Mononuclear cell (primary cell): Measurements from ENCODE around the gene ETNK2. TPM values are rescaled to one million over a fixed set of nuclear protein-coding genes. Genes with fewer than 3 reads are reported as not detected.
"Not testable (repeated sequence)": the region's sequence is repeated elsewhere in the genome, so short reads cannot be mapped to it uniquely, and the experiment has no call there.

ENCODE experiments used
- H3K27me3 ChIP-seq: 2 replicates; pipeline ENCODE4 v1.6.0; 2011; ENCODE audit warnings: low read length, control low read depth; ENCODE audit not compliant: insufficient read depth
- H3K4me1 ChIP-seq: 2 replicates; pipeline ENCODE4 v1.5.1; 2011; ENCODE audit warnings: mild to moderate bottlenecking, low read length, control low read depth; ENCODE audit not compliant: insufficient read depth
- H3K4me3 ChIP-seq: 2 replicates; pipeline ENCODE4 v1.5.1; 2011; ENCODE audit warnings: mild to moderate bottlenecking, low read length, moderate library complexity
- H3K9me3 ChIP-seq: 2 replicates; pipeline ENCODE4 v1.5.1; 2011; ENCODE audit warnings: low read depth, mild to moderate bottlenecking, control low read depth, low read length
- total RNA-seq: library from RNA; depleted of rRNA; stranded (reverse); fragments of >200 nt; gene quantifications from one replicate; pipeline ENCODE4 v1.2.3, GENCODE V29; 2012

The ETNK2 gene
- total RNA-seq, 1 donor: 3.0 TPM

- no peaks in the 10 kb centered on the region for H3K27me3 ChIP-seq
- peaks cover 20% of the 10 kb centered on the region for H3K4me1 ChIP-seq
- no peak overlapping the region for H3K4me3 ChIP-seq
- no peaks in the 10 kb centered on the region for H3K9me3 ChIP-seq
These were observed 43.3 kb downstream of the ETNK2 start for GRCh38 chr1:204108312-204109141.

DNA sequence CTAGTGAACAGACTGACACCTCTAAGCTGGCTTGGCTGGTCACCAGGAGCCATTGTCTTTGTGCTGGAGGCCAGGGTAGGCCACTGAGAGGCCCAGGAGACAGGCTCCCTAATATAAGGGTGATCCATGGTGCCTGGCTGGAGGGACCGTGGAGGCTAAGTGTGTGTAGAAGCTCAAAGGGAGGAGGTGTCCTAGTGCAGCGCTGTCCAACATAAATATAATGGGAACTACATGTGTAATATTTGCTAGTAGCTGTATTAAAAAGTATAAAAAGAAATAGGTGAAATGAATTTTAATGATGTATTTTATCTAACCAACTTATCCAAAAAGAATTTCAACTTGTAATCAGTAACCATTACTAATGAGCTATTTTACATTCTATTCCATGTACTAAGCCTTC, 44.0 kb downstream of the ETNK2 start:
- Histone ChIP-seq H3K4me1 (peaks cover 27% of the 10 kb centered on the region), H3K9me3 (no peaks in the 10 kb centered on the region), H3K4me3 (no peak overlapping the region), H3K27me3 (no peaks in the 10 kb centered on the region)

GRCh38 chr1:204106825-204107224, 45.0 kb downstream of the ETNK2 start:
- H3K4me3 ChIP-seq: no peak overlapping the region
- no peaks in the 10 kb centered on the region for H3K9me3 ChIP-seq
- H3K4me1 ChIP-seq: peaks cover 37% of the 10 kb centered on the region
- H3K27me3 ChIP-seq: peaks cover 4% of the 10 kb centered on the region

- peaks cover 40% of the 10 kb centered on the region for H3K4me1 ChIP-seq
- H3K9me3 ChIP-seq: no peaks in the 10 kb centered on the region
- peaks cover 5% of the 10 kb centered on the region for H3K27me3 ChIP-seq
- H3K4me3 ChIP-seq: no peak overlapping the region
These were observed 46.7 kb downstream of the ETNK2 start for GRCh38 chr1:204105131-204105515.

GRCh38 chr1:204104331-204105130, 47.3 kb downstream of the ETNK2 start:
- peaks cover 40% of the 10 kb centered on the region for H3K4me1 ChIP-seq
- H3K4me3 ChIP-seq: no peak overlapping the region
- H3K27me3 ChIP-seq: peaks cover 5% of the 10 kb centered on the region
- H3K9me3 ChIP-seq: no peaks in the 10 kb centered on the region

DNA sequence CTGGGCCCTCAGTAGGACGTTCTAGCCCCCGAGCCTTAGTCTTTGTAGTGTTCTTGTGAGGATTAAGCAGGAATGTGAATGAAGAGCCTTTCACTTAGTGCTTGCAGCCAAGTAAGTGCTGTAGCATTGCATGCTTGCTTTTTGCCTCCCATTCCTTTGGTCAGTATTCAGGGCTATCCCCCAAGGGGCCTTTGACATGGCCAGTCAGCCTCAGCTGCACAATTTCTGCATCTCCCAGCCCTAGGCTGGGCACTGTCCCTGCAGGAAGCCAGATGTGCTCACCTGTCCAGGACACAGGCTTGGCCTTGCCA, 48.5 kb downstream of the ETNK2 start:
- peaks cover 40% of the 10 kb centered on the region for H3K4me1 ChIP-seq

DNA sequence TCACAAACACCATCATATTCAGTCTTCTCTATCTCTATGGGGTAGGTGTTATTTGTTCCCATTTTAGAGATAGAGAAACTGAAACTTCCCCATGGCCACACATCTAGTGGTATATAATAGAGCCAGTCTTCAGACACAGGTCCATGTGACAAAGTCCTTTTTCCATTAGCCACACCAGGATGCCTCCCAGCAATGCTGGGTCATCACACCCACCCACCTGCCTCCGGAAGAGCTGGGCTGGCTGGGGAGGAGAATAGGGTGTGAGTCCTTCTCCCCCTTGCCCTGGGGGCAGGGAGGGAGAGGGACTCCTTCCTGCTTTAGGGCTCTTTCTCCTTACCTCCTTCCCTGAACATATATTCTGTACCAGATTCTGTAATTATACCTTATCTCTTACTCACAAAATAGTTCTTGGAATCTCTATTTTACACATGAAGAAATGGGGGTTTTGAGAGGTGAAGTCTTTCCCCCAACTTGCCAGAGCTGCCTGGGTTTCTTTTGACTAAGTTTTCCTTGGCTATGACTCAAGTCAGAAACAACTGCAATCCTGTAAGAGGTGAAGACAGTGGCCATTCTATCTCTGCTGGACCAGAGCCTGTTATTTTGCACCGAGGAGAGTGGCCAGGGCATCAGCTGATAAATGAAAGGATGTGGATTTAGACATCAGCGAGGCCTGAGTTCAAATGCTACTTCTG, 49.0 kb downstream of the ETNK2 start:
- H3K4me1 ChIP-seq: peaks cover 40% of the 10 kb centered on the region
- peaks cover 5% of the 10 kb centered on the region for H3K27me3 ChIP-seq
- no peaks in the 10 kb centered on the region for H3K9me3 ChIP-seq
- no peak overlapping the region for H3K4me3 ChIP-seq

More for the DNA sequence above, 48.5 kb downstream of the ETNK2 start:
- Histone ChIP-seq H3K4me3 (no peak overlapping the region), H3K9me3 (no peaks in the 10 kb centered on the region), H3K27me3 (peaks cover 5% of the 10 kb centered on the region)

DNA sequence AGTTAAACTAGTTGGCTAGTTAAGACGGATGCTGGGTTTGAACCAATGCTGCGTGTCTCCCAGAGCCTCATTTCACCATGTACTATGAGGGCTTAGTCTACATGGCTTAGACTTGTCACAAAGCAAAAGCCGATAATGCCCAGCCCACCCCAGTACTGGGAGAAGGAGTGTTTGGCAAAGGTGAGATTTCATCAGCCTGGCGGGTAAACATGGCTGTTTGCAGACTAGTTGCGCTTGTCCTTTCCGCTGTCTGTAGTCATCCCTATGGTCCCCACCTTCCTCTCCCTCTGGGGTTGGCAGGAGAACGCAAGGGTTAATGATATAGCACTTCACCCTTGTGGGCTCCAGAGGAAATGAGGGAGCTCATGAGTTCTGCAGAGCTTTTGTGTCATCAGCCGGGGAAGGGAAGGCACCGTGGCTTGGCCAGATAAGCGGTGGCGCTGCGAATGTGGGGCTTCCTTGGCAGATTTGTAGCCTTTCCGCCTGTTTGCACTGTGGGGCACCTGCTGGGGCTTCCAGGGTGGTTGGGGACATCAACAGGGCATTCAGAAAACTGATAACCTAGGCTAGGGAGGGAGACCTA, 49.7 kb downstream of the ETNK2 start:
- Histone ChIP-seq H3K4me3 (no peak overlapping the region), H3K9me3 (no peaks in the 10 kb centered on the region), H3K4me1 (peaks cover 40% of the 10 kb centered on the region), H3K27me3 (peaks cover 5% of the 10 kb centered on the region)

DNA sequence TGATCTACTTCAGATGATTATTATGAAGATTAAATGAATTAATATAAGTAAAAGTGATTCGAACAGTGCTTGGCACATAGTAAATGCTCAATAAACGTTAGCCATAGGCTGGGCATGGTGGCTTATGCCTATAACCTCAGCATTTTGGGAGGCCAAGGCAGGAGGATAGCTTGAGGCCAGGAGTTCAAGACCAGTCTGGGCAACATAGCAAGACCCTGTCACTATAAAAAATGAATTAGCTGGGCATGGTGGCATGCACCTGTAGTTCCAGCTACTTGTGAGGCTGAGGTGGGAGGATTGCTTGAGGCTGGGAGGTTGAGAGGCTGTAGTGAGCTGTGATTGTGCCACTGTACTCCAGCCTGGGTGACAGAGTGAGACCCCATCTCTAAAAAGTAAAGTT, 52.1 kb downstream of the ETNK2 start:
- H3K27me3 ChIP-seq, H3K4me3 ChIP-seq, H3K9me3 ChIP-seq: not testable (repeated sequence)
- H3K4me1 ChIP-seq: peaks cover 32% of the 10 kb centered on the region

DNA sequence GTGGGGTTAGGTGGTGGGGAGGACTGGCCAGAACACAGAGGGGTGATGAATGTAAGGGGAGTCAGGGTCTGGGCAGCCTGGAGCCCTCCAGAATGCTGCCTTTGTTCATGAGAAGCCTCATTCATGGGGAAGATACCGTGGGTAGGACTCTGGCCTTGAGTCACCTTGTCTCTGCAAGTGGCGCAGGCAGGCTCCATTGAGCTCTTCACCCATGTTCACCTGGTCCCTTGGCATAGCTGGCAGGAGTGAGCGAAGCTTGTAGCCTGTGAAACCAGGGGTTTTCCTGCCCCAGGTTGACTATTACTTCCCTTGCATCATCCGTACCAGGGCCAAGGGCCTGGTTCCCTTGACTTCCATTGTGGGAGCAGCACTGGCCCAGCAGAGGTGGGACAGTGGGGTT, 53.2 kb downstream of the ETNK2 start:
- no peak overlapping the region for H3K4me3 ChIP-seq
- H3K9me3 ChIP-seq: no peaks in the 10 kb centered on the region
- H3K4me1 ChIP-seq: peaks cover 22% of the 10 kb centered on the region
- peaks cover 5% of the 10 kb centered on the region for H3K27me3 ChIP-seq

DNA sequence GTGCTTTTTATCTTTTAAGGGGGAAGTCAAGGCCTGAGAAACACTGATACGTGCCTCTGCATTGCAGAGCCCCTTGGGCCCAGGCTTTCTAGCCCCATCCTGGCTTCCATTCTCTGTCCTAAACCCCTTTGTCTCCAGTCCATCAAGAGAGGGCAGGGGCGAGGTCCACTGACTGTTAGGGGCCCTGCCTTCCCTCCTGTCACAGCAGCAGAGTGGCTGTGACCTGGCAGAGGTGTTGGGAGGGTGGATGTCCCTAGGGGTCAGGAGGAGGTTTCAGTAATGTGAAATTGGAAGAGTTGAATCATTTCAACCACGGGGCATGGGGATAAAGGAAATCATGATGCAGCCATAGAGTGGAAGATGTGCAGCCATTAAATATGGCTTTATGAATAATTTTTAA, 54.9 kb downstream of the ETNK2 start:
- Histone ChIP-seq H3K4me1 (peaks cover 4% of the 10 kb centered on the region), H3K9me3 (no peaks in the 10 kb centered on the region), H3K27me3 (peaks cover 2% of the 10 kb centered on the region), H3K4me3 (no peak overlapping the region)

- Histone ChIP-seq H3K9me3 (no peaks in the 10 kb centered on the region), H3K4me3 (no peak overlapping the region), H3K4me1 (no peaks in the 10 kb centered on the region), H3K27me3 (no peaks in the 10 kb centered on the region)
These were observed 56.8 kb downstream of the ETNK2 start for GRCh38 chr1:204094856-204095634.

GRCh38 chr1:204094313-204094729, 57.5 kb downstream of the ETNK2 start:
- H3K9me3 ChIP-seq: no peaks in the 10 kb centered on the region
- H3K4me1 ChIP-seq: no peaks in the 10 kb centered on the region
- no peak overlapping the region for H3K4me3 ChIP-seq
- no peaks in the 10 kb centered on the region for H3K27me3 ChIP-seq

- Histone ChIP-seq H3K4me1 (no peaks in the 10 kb centered on the region), H3K9me3 (no peaks in the 10 kb centered on the region), H3K4me3 (no peak overlapping the region)
These were observed 58.1 kb downstream of the ETNK2 start for GRCh38 chr1:204093781-204094180.

More at GRCh38 chr1:204093781-204094180, 58.1 kb downstream of the ETNK2 start:
- no peaks in the 10 kb centered on the region for H3K27me3 ChIP-seq
